IMR-90 (cell line): ENCODE data around the gene DLG4. TPM values are rescaled to one million over a fixed set of nuclear protein-coding genes. Genes with fewer than 3 reads are reported as not detected.

Source experiments
- ATAC-seq: fragments of 200-7000 bp; cut with Tn5 transposase; 2 replicates; pipeline ENCODE4 v1.9.1; 2020; ENCODE audit warnings: low read depth, mild to moderate bottlenecking, moderate library complexity
- BruUV-seq: library from RNA; stranded (reverse); fragments of 400-500 nt; replicated peaks from 2 replicates; lab custom pipeline; 2021; lab: Mats Ljungman, UMichigan
- CTCF ChIA-PET: fragments of 300-600 bp; formaldehyde crosslinking; extraction: SDS; loops from one replicate; lab custom pipeline; 2021; ENCODE audit warnings: antibody characterized with exemption; lab: Yijun Ruan, JAX
- POLR2A ChIA-PET: fragments of 300-600 bp; sonication (Branson Sonifier 250); formaldehyde crosslinking; loops from one replicate; lab custom pipeline; 2022; ENCODE audit warnings: antibody characterized with exemption; ENCODE audit not compliant: unreplicated experiment; lab: Charles Lee
- DNase-seq: peaks from one replicate; pipeline ENCODE4 v3.0.0; 2013
- H2AFZ ChIP-seq: replicated peaks from 2 replicates; pipeline ENCODE3; 2013; ENCODE audit warnings: low read length, mild to moderate bottlenecking; ENCODE audit not compliant: poor library complexity
- H2AK5ac ChIP-seq: 2 replicates; pipeline ENCODE4 v1.6.1; 2013; ENCODE audit warnings: low read depth, low read length, inconsistent platforms
- H2AK9ac ChIP-seq: replicated peaks from 2 replicates; pipeline ENCODE3; 2013; ENCODE audit warnings: mild to moderate bottlenecking, low read depth, low read length, moderate library complexity; ENCODE audit not compliant: poor library complexity
- H2BK120ac ChIP-seq: 2 replicates; pipeline ENCODE4 v1.6.1; 2013; ENCODE audit warnings: low read depth, low read length, inconsistent platforms
- H2BK15ac ChIP-seq: 3 replicates; pipeline ENCODE4 v1.6.1; 2013; ENCODE audit warnings: low read depth, low read length, inconsistent platforms
- H2BK20ac ChIP-seq: 2 replicates; pipeline ENCODE4 v1.6.1; 2013; ENCODE audit warnings: low read depth, mild to moderate bottlenecking, inconsistent platforms, low read length, moderate library complexity
- H2BK5ac ChIP-seq: 2 replicates; pipeline ENCODE4 v1.6.1; 2013; ENCODE audit warnings: mild to moderate bottlenecking, low read depth, low read length, inconsistent platforms; ENCODE audit not compliant: poor library complexity, severe bottlenecking
- H3K14ac ChIP-seq: replicated peaks from 2 replicates; pipeline ENCODE4 v1.6.1; 2013; ENCODE audit warnings: low read depth, low read length, inconsistent platforms
- H3K18ac ChIP-seq: 2 replicates; pipeline ENCODE4 v1.6.1; 2013; ENCODE audit warnings: low read depth, low read length, control low read depth
- H3K23ac ChIP-seq: 2 replicates; pipeline ENCODE4 v1.6.1; 2013; ENCODE audit warnings: low read depth, low read length, inconsistent platforms
- H3K27ac ChIP-seq: 2 replicates; pipeline ENCODE4 v1.5.1; 2013; ENCODE audit warnings: mild to moderate bottlenecking, control low read depth, low read length; ENCODE audit not compliant: insufficient read depth
- H3K27me3 ChIP-seq: 2 replicates; pipeline ENCODE4 v1.6.1; 2013; ENCODE audit warnings: low read length; ENCODE audit not compliant: control insufficient read depth, insufficient read depth
- H3K36me3 ChIP-seq: 2 replicates; pipeline ENCODE4 v1.6.1; 2013; ENCODE audit warnings: low read length, mixed read lengths; ENCODE audit not compliant: control insufficient read depth, insufficient read depth
- H3K4ac ChIP-seq: 2 replicates; pipeline ENCODE4 v1.6.1; 2013; ENCODE audit warnings: low read depth, low read length, inconsistent platforms
- H3K4me1 ChIP-seq: 2 replicates; pipeline ENCODE4 v1.6.1; 2013; ENCODE audit warnings: low read length, mixed read lengths; ENCODE audit not compliant: control insufficient read depth, insufficient read depth
- H3K4me2 ChIP-seq: 2 replicates; pipeline ENCODE4 v1.6.1; 2013; ENCODE audit warnings: low read depth, mild to moderate bottlenecking, control low read depth, low read length, moderate library complexity
- H3K4me3 ChIP-seq: 2 replicates; pipeline ENCODE4 v1.5.1; 2013; ENCODE audit warnings: low read depth, mild to moderate bottlenecking, control low read depth, low read length, moderate library complexity; ENCODE audit not compliant: insufficient read depth
- H3K56ac ChIP-seq: 2 replicates; pipeline ENCODE4 v1.6.1; 2013; ENCODE audit warnings: low read length, inconsistent platforms; ENCODE audit not compliant: insufficient read depth; ENCODE audit errors: extremely low read depth
- H3K79me1 ChIP-seq, 2 experiments: 2 replicates each; pipeline ENCODE4 v1.6.1; 2013; ENCODE audit warnings: low read length in 2 of 2, inconsistent platforms in 1 of 2, low read depth in 1 of 2
- H3K9ac ChIP-seq: 2 replicates; pipeline ENCODE4 v1.6.1; 2013; ENCODE audit warnings: low read depth, low read length, control low read depth
- H3K9me1 ChIP-seq: 2 replicates; pipeline ENCODE4 v1.6.1; 2013; ENCODE audit warnings: low read length, inconsistent platforms; ENCODE audit not compliant: insufficient read depth
- H3K9me3 ChIP-seq: 2 replicates; pipeline ENCODE4 v1.6.1; 2013; ENCODE audit warnings: low read length; ENCODE audit not compliant: control insufficient read depth, insufficient read depth
- H4K20me1 ChIP-seq: 2 replicates; pipeline ENCODE4 v1.6.1; 2013; ENCODE audit warnings: low read length, inconsistent platforms; ENCODE audit not compliant: insufficient read depth
- H4K5ac ChIP-seq: 2 replicates; pipeline ENCODE4 v1.6.1; 2013; ENCODE audit warnings: mild to moderate bottlenecking, low read depth, low read length, control low read depth
- H4K8ac ChIP-seq, 2 experiments: 2 replicates each; pipeline ENCODE4 v1.6.1; 2013; ENCODE audit warnings: low read depth in 2 of 2, low read length in 2 of 2, control low read depth in 1 of 2, inconsistent platforms in 1 of 2
- H4K91ac ChIP-seq: 2 replicates; pipeline ENCODE4 v1.6.1; 2013; ENCODE audit warnings: low read depth, low read length, inconsistent platforms; ENCODE audit not compliant: insufficient read depth
- BHLHE40 ChIP-seq: fragments of 150-350 bp; IDR thresholded peaks from 2 replicates; pipeline ENCODE4 v1.6.1; 2016; ENCODE audit warnings: mild to moderate bottlenecking, low read depth, low read length
- CEBPB ChIP-seq: IDR thresholded peaks from 2 replicates; pipeline ENCODE4 v1.6.1; 2012; ENCODE audit warnings: low read depth, low read length, improper control_type of control experiment
- CHD1 ChIP-seq: IDR thresholded peaks from 2 replicates; pipeline ENCODE4 v1.6.1; 2012; ENCODE audit warnings: low read depth, low read length, improper control_type of control experiment
- CTCF ChIP-seq: conservative IDR thresholded peaks from 2 replicates; pipeline ENCODE4 v1.5.1; 2012; ENCODE audit warnings: mild to moderate bottlenecking, low read depth, low read length, improper control_type of control experiment
- FOS ChIP-seq: fragments of 150-350 bp; IDR thresholded peaks from 2 replicates; pipeline ENCODE4 v1.6.1; 2016; ENCODE audit warnings: low read depth, low read length
- MAFK ChIP-seq: IDR thresholded peaks from 2 replicates; pipeline ENCODE4 v1.6.1; 2012; ENCODE audit warnings: low read depth, low read length, improper control_type of control experiment
- MAZ ChIP-seq: IDR thresholded peaks from 2 replicates; pipeline ENCODE4 v1.6.1; 2012; ENCODE audit warnings: low read depth, mild to moderate bottlenecking, low read length, improper control_type of control experiment, moderate library complexity, borderline replicate concordance
- MXI1 ChIP-seq: IDR thresholded peaks from 2 replicates; pipeline ENCODE4 v1.6.1; 2012; ENCODE audit warnings: low read depth, mild to moderate bottlenecking, low read length, moderate library complexity, borderline replicate concordance
- NFE2L2 ChIP-seq: fragments of 150-350 bp; IDR thresholded peaks from 2 replicates; pipeline ENCODE4 v1.6.1; 2016; ENCODE audit warnings: low read depth, mild to moderate bottlenecking, low read length
- POLR2A ChIP-seq: IDR thresholded peaks from 2 replicates; pipeline ENCODE4 v1.6.1; 2012; ENCODE audit warnings: mild to moderate bottlenecking, low read depth, low read length
- RAD21 ChIP-seq: IDR thresholded peaks from 2 replicates; pipeline ENCODE4 v1.6.1; 2012; ENCODE audit warnings: low read length, improper control_type of control experiment
- RCOR1 ChIP-seq: IDR thresholded peaks from 2 replicates; pipeline ENCODE4 v1.6.1; 2012; ENCODE audit warnings: mild to moderate bottlenecking, low read length, improper control_type of control experiment; ENCODE audit not compliant: insufficient replicate concordance
- RFX5 ChIP-seq: IDR thresholded peaks from 2 replicates; pipeline ENCODE4 v1.8.0; 2012; ENCODE audit warnings: low read depth, mild to moderate bottlenecking, low read length, moderate library complexity
- SMC3 ChIP-seq: fragments of 150-350 bp; IDR thresholded peaks from 2 replicates; pipeline ENCODE4 v1.6.1; 2016; ENCODE audit warnings: low read depth, mild to moderate bottlenecking, antibody characterized with exemption, low read length, moderate library complexity
- USF2 ChIP-seq: fragments of 150-350 bp; IDR thresholded peaks from 2 replicates; pipeline ENCODE4 v1.6.1; 2017; ENCODE audit warnings: mild to moderate bottlenecking, antibody characterized with exemption, low read length, low read depth
- WGBS, 2 experiments: methylation state at CpG; one replicate each; pipeline versions ENCODE4 v1.1.5 to v1.1.7; 2013; ENCODE audit warnings: missing lambda C conversion rate in 2 of 2; ENCODE audit not compliant: insufficient read length in 1 of 2; ENCODE audit errors: extremely low coverage in 2 of 2; 5-methylcytosine and 5-hydroxymethylcytosine counted together
- dilution Hi-C: fragments of 300-500 bp; cut with HindIII; formaldehyde crosslinking; loops from one replicate; pipeline ENCODE4 v1.14.3; 2018; ENCODE audit warnings: low sequenced_read_pairs; ENCODE audit not compliant: unreplicated experiment
- in situ Hi-C: fragments of 300-500 bp; cut with MboI; formaldehyde crosslinking; loops from 3 replicates; pipeline ENCODE4 v1.14.3; 2019; ENCODE audit warnings: low sequenced_read_pairs, inconsistent platforms, mixed read lengths
- intact Hi-C: fragments of 100-400 bp; cut with micrococcal nuclease; formaldehyde crosslinking; loops from 2 replicates; pipeline ENCODE4 v1.10.0; 2022
- polyA plus RNA-seq, 3 experiments: library from polyadenylated mRNA; depleted of rRNA; stranded (reverse); fragments of >200 nt; gene quantifications; 2 replicates each; pipeline ENCODE4 v1.2.3, GENCODE V29; 2012; ENCODE audit warnings: low replicate concordance in 1 of 3
- total RNA-seq: library from RNA; depleted of rRNA; stranded (reverse); fragments of >200 nt; gene quantifications from 2 replicates; pipeline ENCODE4 v1.2.3, GENCODE V29; 2012

The DLG4 gene
- total and polyA plus RNA-seq, 2 of the 4 experiments (the other 2 are of a cell fraction), result 8.2 to 30.5 TPM

GRCh38 chr17:7238420-7239090, 18.9 kb upstream of the DLG4 start:
- Histone ChIP-seq H3K4me3 (peak overlapping the region; percentile 98), H3K9me1 (peaks cover 2% of the 10 kb centered on the region; the same call in 1 of the 2 replicates), H3K4me1 (peaks cover 14% of the 10 kb centered on the region), H4K91ac (peak overlapping the region; percentile 75), H3K56ac (peak overlapping the region; percentile 85), H3K9me3 (no peaks in the 10 kb centered on the region), H3K18ac (peak overlapping the region; percentile 51), H3K14ac (peak overlapping the region; percentile 95), H4K8ac (peak overlapping the region; percentile 60 to 73; a peak in 3 of 4 replicates), H3K9ac (peak overlapping the region; percentile 97), H4K20me1 (peaks cover 35% of the 10 kb centered on the region), H3K79me1 (peaks cover 19 to 69% of the 10 kb centered on the region in 2 experiments), H3K4me2 (peak overlapping the region; percentile 22; the same call in 1 of the 2 replicates), H2BK15ac (no peak overlapping the region), H2BK5ac (peak overlapping the region; percentile 91), H3K4ac (peak overlapping the region; percentile 89), H3K23ac (peak overlapping the region; percentile 94), H2AFZ (peak overlapping the region; percentile 54), H4K5ac (peak overlapping the region; percentile 55), H2AK9ac (peak overlapping the region; percentile 100), H2AK5ac (peak overlapping the region; percentile 84), H3K27me3 (no peaks in the 10 kb centered on the region), H3K27ac (peak overlapping the region; percentile 97), H2BK20ac (no peak overlapping the region), H2BK120ac (peak overlapping the region; percentile 50; the same call in 1 of the 2 replicates), H3K36me3 (peaks cover 36% of the 10 kb centered on the region)
- DNase-seq (no peak), ATAC-seq (no peak)
- in situ Hi-C loops (loop anchor here (25.0 kb wide), 1 partner anchor 924 kb away; the partner anchor contains the start of genes PER1 and VAMP2), intact Hi-C loops (loop anchor here (5.0 kb wide), 1 partner anchor 59 kb away; no protein-coding TSS in a partner anchor), dilution Hi-C loops (no loop called here)
- whole genome bisulfite sequencing, 2 experiments, result 0% methylated on average over 14 of the region's 39 CpGs; no CpG with 5 or more reads in 1 of the 2 experiments
- ChIA-PET POLR2A (no interaction called here), CTCF (no interaction called here)
- no TSS peak for BruUV-seq
- TF ChIP-seq NFE2L2 (no peak), CHD1 (no peak), CEBPB (no peak), USF2 (no peak), SMC3 (no peak), POLR2A (no peak), CTCF (no peak), RAD21 (no peak), FOS (no peak), RCOR1 (no peak), MAZ (no peak), MAFK (no peak), MXI1 (no peak), BHLHE40 (no peak), RFX5 (no peak)
